HG03064 (cell line): Measurements from ENCODE around the gene CECR2.
"Not testable (repeated sequence)": the region's sequence is repeated elsewhere in the genome, so short reads cannot be mapped to it uniquely, and the experiment has no call there.

Experiments used
- ATAC-seq: cut with Tn5 transposase; IDR thresholded peaks from one replicate; pipeline ENCODE4 v1.9.1; 2021; ENCODE audit warnings: low read depth; ENCODE audit not compliant: unreplicated experiment

Gene CECR2

DNA sequence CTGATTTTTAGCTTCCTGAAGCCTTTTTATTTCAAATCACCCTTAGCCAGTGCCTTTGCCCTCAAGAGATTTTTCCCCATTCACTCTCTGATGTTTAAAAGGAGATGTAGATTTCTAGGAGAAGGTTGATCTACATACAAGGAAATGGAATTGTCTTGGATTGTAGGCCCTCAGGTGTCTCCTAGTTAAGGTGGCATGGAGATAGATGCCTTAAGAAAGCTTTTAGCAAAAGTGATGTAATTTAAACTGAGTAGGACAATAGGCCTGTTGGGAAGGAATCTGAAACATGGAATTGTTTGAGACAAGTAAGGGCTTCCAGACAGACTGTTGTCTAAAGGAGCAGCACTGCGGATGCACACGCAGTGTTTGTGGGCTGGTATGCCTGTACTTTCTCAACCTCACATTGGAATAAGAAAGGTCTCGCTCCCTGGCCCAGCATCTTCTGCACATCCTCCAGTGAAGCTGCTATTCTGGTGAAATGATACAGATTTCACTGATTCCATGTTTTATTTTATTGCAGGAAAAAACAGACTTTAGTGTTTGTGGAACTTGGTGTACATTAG is 124.2 kb downstream of the CECR2 start:
- no peak for ATAC-seq

DNA sequence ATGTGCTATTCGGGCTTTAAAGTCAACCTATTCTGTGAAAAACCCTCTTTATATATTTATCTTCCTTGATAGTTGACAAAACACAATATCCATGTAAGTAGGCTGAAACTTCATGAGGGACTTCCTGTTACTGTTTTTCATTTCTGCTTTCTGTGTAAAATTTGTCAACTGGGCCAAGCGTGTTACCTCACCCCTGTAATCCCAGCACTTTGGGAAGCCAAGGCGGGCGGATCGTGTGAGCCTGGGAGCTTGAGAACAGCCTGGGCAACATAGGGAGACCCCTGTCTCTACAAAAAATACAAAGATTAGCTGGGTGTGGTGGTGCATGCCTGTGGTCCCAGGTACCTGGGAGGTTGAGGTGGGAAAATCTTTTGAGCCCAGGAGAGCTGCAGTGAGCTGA is 127.6 kb downstream of the CECR2 start:
- no peak for ATAC-seq

DNA sequence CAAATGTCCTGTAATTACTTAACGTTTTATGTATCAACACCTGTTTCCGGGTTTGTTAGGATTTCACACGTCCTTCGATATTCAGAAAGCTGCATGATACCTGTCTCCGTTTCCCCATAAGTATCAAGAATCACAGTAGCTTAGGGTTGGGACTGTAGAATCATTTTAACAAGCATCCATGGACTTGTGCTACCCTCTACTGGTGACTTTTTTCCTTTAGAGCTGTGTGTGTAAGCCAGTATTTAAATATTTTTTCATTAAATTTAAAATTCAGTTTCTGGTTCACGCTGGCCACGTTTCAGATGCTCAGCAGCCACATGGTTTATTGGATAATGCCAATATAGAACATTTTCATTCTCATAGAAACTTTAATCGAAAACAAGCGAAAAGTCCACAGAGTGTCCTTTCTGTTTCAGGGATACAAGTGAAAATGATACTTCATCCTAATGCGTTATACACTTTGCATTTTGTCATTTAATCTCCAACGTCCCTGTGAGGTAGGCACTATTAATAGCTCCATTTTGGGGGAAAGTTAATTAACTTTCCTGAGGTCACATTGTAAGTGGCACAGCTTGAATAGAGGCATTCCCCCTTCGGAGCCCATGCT is 132.5 kb downstream of the CECR2 start:
- no peak for ATAC-seq

DNA sequence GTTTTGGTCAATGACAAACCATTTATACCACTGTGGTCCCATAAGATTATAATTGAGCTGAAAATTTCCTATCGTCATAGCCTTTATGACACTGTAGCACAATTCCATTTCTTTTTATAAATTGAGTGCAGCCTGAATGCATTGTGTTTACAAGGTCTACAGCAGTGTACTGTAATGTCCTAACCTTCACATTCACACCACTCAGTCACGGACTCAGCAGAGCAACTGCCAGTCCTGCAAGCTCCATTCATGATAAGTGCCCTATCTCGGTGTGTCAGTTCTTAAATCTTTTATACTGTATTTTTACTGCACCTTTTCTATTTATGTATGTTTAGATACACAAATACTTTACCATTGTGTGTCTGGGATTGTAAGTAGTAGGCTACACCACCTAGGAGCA is 138.8 kb downstream of the CECR2 start:
- no peak for ATAC-seq

DNA sequence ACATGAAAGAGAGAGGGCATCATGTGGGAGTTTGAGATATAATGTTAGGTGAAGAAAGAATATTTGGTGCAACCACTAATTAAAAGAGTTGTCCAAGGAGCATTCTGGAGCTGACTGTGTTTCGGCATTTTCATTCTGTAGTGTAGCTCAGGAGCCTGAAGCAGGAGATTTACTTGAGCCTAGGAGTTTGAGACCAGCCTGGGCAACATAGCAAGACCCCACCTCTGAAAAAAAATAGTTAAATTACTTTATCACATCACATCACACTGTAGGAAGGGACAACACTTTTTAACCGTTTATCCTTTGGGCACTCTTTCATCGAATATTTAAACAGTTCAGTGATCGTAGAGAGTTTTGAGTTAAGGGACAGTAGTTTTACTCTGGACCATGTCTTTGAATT is 143.7 kb downstream of the CECR2 start:
- ATAC-seq = no peak

DNA sequence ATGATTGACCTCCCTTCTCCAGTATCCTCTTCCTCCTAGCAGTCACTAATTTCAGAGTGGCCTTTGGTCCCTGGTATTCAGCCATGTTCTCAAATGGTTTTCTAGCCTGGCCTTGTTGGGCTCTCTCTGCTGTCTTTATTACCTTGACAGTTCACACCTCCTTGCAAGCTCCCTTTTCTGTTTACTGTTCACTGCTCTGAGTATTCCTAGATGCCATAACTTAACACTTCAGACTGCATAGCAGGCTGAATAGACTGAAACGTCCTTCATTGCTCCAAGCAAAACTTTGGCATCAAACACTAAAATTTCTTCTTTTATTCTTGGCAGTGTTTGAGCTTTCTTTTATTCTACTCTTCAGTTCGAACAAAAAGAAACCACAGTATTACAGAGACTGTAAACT is 144.4 kb downstream of the CECR2 start:
- no peak for ATAC-seq

DNA sequence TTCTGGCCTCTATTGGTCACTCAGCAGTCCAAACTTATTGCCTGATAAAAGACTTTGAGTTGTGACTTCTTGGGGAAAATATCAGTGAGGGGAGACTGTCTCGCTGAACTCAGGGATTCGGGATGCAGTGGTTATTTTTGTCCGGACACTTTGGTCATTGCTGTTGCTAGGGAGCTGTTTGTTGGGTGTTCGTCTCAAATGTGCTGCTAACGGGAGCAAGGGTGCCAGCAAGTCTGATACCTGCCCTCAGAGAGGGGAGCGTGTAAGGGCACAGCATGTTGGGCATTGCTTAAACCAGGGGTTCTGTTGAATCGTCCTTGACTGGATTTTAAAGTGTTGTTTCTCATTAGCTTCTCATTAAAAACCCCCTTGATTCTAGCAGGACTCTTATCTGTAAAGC is 144.8 kb downstream of the CECR2 start:
- ATAC-seq = no peak

DNA sequence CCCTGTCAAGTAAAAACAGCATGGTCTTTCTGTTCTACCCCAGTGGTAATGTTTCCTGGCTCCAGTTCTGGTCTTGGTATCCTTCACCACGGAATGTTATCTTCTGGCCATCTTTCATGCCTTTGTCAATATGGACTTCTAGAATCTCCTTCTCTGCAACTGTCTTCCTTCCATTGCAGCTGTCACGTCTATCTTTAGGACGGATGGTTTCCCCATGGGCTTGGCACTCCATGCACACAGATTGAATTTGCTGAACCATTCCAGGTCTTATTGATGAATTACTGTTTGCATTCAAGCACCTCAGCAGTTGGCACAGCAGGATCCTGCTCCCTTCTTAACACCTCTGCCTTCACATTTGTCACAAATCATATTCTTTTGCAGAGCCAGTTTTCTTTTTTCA is 149.1 kb downstream of the CECR2 start:
- no peak for ATAC-seq

DNA sequence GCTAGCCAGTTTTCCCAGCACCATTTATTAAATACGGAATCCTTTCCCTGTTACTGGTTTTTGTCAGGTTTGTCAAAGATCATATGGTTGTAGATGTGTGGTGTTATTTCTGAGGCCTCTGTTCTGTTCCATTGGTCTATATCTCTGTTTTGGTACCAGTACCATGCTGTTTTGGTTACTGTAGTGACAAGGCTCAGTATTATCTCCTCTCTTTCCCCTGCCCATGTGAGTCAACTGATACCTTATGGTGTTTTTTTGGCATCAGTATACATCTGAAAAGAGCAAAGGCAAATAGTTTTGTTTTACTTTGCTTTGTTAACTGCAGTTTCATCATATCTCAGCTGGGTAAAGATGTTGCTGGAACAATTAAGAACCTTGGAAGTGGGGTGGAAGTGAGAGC is 152.7 kb downstream of the CECR2 start:
- ATAC-seq = not testable (repeated sequence)

DNA sequence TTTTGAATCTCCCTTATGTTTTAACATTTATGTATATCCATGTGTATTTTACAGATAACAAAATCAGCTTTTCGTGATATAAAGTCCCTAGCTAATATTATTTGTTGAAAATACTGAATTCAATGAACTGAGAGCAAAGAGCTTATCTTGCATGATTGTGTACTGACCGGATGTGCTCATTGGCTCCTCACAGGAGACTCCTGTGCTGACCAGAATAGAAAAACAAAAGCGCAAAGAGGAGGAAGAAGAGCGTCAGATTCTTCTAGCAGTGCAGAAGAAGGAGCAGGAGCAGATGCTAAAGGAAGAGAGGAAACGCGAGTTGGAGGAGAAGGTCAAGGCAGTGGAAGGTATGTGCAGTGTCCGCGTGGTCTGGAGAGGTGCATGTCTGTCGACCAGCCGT is 154.7 kb downstream of the CECR2 start:
- ATAC-seq = no peak

DNA sequence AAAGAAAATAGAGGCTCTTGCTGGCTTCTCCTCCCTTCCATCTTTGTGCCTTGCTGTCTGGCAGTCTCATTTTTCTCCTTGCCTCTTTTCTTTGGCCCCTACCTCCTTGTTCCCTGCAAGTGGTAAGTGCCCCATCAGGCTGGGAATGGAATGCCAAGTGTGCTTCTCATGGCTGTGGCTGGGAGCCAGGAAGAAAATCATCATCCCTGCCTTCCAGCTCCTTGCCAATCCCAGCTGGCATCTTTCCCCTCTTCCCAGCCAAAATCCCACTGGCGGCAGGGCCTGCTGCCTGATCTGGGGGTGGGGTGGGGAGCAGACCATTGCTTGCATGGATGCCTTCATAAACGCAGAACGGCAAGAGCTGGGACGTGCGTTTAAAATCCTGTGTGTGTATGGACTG is 167.0 kb downstream of the CECR2 start:
- ATAC-seq = no peak

DNA sequence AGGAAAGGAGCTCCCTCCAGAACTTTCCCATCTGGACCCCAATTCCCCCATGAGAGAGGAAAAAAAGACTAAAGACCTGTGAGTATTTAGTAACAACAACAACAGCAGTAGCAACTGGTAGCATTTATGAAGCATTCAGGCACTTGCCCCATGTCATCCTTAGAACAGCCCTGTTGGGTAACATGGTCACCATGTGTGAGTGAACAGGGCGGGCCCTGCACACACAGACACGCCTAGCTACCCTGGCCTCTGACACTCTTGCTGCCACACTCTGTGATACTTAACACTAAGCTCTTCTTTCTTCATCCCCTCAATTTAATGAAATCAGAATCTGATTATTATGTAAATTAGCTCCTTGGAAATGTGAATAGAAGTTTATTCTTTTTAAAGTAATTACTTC is 167.9 kb downstream of the CECR2 start:
- ATAC-seq = no peak

DNA sequence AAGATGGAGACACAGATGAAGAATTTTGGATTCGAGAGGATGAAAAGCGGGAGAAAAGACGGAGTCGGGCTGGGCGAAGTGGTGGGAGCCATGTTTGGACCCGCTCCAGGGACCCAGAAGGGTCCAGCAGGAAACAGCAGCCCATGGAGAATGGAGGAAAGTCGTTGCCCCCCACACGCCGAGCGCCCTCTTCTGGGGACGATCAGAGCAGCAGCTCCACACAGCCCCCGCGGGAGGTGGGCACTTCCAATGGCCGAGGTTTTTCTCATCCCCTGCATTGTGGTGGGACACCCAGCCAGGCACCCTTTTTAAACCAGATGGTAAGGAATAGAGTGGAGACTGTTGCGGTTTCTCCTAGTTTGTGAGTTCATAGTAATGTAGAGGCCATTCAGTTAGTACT is 171.2 kb downstream of the CECR2 start:
- no peak for ATAC-seq

DNA sequence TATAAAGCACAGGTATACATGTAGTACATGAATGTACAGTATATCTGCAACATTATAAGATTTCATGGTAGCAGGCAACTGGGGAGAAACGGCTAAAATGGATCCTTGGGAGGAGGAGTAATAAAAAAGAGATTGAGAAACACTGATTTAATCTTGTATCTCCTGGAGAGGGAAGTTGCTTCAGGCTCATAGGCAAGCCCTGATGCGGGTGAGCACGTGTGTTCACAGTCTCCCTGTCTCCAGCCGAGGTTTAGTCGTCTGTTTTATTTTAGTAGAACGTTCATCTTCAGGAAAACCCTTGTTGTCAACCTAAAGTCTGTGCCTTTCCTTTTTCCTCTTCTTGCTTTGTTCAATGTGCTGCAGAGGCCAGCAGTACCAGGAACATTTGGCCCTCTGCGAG is 172.2 kb downstream of the CECR2 start:
- ATAC-seq = no peak

DNA sequence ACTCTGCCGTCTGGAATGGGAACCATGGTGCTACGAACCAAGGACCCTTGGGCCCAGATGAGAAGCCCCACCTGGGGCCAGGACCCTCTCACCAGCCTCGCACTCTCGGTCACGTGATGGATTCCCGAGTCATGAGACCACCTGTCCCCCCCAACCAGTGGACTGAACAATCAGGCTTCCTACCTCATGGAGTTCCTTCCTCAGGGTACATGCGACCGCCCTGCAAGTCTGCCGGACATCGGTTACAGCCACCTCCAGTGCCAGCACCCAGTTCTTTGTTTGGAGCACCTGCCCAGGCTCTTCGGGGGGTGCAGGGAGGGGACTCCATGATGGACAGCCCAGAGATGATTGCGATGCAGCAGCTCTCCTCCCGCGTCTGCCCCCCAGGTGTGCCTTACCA is 173.2 kb downstream of the CECR2 start:
- ATAC-seq = no peak

DNA sequence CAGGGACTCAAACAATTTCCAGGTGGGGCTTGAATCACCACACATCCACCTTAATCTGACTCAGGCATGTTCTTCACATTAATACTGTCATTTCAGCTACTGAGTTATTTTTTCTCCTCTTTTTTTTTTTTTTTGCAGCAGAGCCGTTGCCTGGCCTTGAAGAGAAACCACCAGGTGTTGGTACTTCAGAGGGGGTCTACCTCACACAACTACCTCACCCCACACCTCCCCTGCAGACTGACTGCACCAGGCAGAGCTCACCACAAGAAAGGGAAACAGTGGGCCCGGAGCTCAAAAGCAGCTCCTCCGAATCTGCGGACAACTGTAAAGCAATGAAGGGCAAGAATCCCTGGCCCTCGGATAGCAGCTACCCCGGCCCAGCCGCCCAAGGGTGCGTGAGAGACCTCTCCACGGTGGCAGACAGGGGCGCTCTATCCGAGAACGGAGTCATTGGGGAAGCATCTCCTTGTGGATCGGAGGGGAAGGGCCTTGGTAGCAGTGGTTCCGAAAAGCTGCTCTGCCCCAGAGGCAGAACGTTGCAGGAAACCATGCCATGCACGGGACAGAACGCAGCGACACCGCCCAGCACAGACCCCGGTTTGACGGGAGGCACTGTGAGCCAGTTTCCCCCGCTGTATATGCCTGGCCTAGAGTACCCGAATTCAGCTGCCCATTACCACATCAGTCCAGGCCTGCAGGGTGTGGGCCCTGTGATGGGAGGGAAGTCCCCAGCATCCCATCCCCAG is 178.9 kb downstream of the CECR2 start:
- ATAC-seq = no peak

DNA sequence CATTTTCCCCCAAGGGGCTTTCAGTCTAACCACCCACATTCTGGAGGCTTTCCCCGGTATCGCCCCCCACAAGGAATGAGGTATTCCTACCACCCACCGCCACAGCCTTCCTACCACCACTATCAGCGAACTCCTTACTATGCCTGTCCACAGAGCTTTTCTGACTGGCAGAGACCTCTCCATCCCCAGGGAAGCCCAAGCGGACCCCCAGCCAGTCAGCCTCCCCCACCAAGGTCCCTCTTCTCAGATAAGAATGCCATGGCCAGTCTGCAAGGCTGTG is 179.4 kb downstream of the CECR2 start:
- no peak for ATAC-seq

DNA sequence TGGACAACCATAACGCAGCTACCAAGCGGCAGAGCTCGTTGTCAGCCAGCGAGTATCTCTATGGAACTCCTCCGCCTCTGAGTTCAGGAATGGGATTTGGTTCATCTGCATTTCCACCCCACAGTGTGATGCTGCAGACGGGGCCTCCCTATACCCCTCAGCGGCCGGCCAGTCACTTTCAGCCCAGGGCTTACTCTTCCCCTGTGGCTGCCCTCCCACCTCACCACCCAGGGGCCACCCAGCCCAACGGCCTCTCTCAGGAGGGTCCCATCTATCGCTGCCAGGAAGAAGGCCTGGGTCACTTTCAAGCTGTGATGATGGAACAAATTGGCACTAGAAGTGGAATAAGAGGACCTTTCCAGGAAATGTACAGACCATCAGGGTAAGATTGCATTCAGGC is 179.9 kb downstream of the CECR2 start:
- no peak for ATAC-seq

DNA sequence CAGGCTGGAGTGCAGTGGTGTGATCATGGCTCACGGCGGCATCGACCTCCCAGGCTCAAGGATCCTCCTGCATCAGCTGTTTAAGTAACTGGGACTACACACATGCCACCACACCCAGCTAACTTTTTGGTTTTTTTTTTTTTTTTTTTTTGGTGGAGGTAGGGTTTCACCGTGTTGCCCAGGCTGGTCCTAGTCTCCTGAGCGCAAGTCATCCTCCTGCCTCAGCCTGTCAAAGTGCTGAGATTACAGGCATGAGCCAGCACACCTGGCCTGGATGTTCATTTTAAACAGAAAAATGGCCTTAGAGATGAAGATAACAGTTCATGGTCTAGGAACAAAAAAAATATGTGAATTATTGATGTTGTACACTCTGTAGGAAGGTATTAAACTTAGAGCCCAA is 180.4 kb downstream of the CECR2 start:
- no peak for ATAC-seq

DNA sequence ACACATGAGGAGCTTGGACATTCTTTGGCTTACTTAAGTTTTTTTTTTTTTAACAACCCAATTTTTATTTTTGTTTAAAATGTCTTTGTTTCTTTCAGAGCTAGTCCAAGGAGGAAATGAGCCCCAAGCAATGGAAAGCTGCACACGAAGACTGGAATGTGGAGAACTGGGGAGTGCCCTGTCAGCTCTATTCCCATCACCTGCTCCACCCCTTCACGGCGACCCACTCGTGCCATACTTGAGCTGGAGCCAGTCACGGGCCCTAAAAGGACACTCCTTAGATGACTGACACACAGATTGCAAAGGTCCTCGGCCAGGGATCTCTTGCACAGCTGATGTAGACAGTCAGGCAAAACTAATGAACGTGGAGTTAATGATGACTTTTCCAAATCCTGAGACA is 183.5 kb downstream of the CECR2 start:
- no peak for ATAC-seq

DNA sequence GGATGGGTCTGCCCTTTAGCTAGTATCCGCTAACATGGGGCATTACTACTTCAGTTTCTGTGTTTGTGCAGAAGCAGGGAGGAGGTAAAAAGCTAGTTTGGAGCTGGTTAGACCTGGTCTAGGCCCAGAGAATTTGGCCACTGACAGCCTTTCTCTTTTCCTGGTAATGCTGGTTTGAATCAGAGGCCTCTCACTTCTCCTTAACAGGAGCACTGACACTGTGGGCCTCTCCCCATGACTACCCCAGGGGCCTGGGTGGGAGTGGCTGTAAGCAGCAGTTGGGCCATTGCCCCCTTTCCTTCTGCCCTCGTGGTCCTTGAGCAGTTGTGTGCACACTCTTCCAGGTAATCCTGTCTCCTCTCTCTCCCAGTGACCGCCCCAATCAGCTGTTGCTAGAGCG is 185.6 kb downstream of the CECR2 start:
- no peak for ATAC-seq

DNA sequence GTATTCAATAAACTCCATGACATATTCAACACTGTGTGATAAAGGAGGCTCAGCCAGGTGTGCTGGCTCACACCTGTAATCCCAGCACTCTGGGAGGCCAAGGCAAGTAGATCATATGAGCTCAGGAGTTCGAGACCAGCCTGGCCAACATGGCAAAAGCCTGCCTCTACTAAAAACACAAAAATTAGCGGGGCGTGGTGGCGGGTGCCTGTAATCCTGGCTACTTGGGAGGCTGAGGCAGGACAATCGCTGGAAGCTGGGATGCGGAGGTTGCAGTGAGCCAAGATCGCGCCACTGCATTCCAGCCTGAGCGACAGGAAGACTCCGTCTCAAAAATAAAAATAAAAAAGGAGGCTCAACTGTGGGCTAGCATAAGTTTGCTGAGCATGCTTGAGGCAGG is 189.9 kb downstream of the CECR2 start:
- ATAC-seq = no peak
